Suprapubic skin (tissue), 4 donors: ENCODE data around the gene VAV2. TPM values are rescaled to one million over a fixed set of nuclear protein-coding genes. Genes with fewer than 3 reads are reported as not detected.

Source experiments
- DNase-seq, 2 donors: peaks; one replicate each; pipeline ENCODE4 v3.0.0-alpha.2; 2019; ENCODE audit warnings: low spot score in 2 of 2
- H3K27ac ChIP-seq: fragments of 200-600 bp; sonication (generic); one replicate; pipeline ENCODE4 v1.5.1; 2019
- H3K27me3 ChIP-seq: fragments of 200-600 bp; sonication (generic); one replicate; pipeline ENCODE4 v1.5.1; 2019
- H3K36me3 ChIP-seq: fragments of 200-600 bp; sonication (generic); one replicate; pipeline ENCODE4 v1.5.1; 2019
- H3K4me1 ChIP-seq: fragments of 200-600 bp; sonication (generic); one replicate; pipeline ENCODE4 v1.5.1; 2019
- H3K4me3 ChIP-seq: fragments of 200-600 bp; sonication (generic); one replicate; pipeline ENCODE4 v1.5.1; 2019; ENCODE audit warnings: mild to moderate bottlenecking
- H3K9me3 ChIP-seq: fragments of 200-600 bp; sonication (generic); one replicate; pipeline ENCODE4 v1.5.1; 2019
- CTCF ChIP-seq, 2 donors: fragments of 200-600 bp in 1 of 2; fragments of 450-650 bp in 1 of 2; sonication (generic) in 1 of 2; IDR thresholded peaks; one replicate each; pipeline ENCODE4 v1.5.1; 2016 to 2019; ENCODE audit warnings: antibody characterized with exemption in 2 of 2, mild to moderate bottlenecking in 1 of 2, moderate library complexity in 1 of 2
- EP300 ChIP-seq: sonication (generic); formaldehyde crosslinking; IDR thresholded peaks from one replicate; pipeline ENCODE4 v1.6.1; 2017; ENCODE audit warnings: antibody characterized with exemption
- POLR2A ChIP-seq, 2 donors: fragments of 450-650 bp; IDR thresholded peaks; one replicate each; pipeline ENCODE4 v1.6.1; 2017; ENCODE audit warnings: antibody characterized with exemption in 2 of 2, mild to moderate bottlenecking in 2 of 2, moderate library complexity in 2 of 2
- POLR2AphosphoS5 ChIP-seq, 3 donors: sonication (generic); formaldehyde crosslinking; IDR thresholded peaks; one replicate each; pipeline ENCODE4 v1.6.1; 2017; ENCODE audit warnings: antibody characterized with exemption in 3 of 3
- WGBS: methylation state at CpG from one replicate; pipeline ENCODE4 v1.1.5; 2018; 5-methylcytosine and 5-hydroxymethylcytosine counted together
- total RNA-seq, 4 donors: library from RNA; depleted of rRNA; stranded (reverse); fragments of >200 nt; gene quantifications; one replicate each; pipeline ENCODE4 v1.1.0, GENCODE V29; 2016

Gene VAV2
- total RNA-seq, 4 donors from 2014 or later = 5.2 to 10.3 (median 6.4) TPM

GRCh38 chr9:133943781-133944745 lies 48.1 kb downstream of the VAV2 start:
- Histone ChIP-seq H3K9me3 (no peaks in the 10 kb centered on the region), H3K4me3 (no peak overlapping the region), H3K36me3 (no peaks in the 10 kb centered on the region), H3K4me1 (peaks cover 11% of the 10 kb centered on the region), H3K27ac (no peak overlapping the region), H3K27me3 (no peaks in the 10 kb centered on the region)
- 82% methylated on average over 16 of the region's 30 CpGs for WGBS
- TF ChIP-seq EP300 (no peak), POLR2A (IDR thresholded peaks at IDR 0.05) (no peak), CTCF (IDR thresholded peaks at IDR 0.05) (no peak), POLR2AphosphoS5 (IDR thresholded peaks at IDR 0.05) (no peak)
- DNase-seq = no peak

- DNase-seq = no peak
- H3K9me3 ChIP-seq = no peaks in the 10 kb centered on the region
- H3K4me1 ChIP-seq = peaks cover 11% of the 10 kb centered on the region
- TF ChIP-seq POLR2A (IDR thresholded peaks at IDR 0.05) = no peak
- TF ChIP-seq CTCF (IDR thresholded peaks at IDR 0.05) = no peak
- no peak for TF ChIP-seq EP300
- TF ChIP-seq POLR2AphosphoS5 (IDR thresholded peaks at IDR 0.05) = no peak
- H3K27ac ChIP-seq = no peak overlapping the region
- 92% methylated on average over 17 of the region's 17 CpGs for WGBS
- H3K4me3 ChIP-seq = no peak overlapping the region
- peaks cover 5% of the 10 kb centered on the region for H3K36me3 ChIP-seq
- H3K27me3 ChIP-seq = no peaks in the 10 kb centered on the region
Measured at GRCh38 chr9:133943036-133943780, 48.9 kb downstream of the VAV2 start.

- 74% methylated on average over 27 of the region's 27 CpGs for WGBS
- Histone ChIP-seq H3K27me3 (no peaks in the 10 kb centered on the region), H3K4me3 (no peak overlapping the region), H3K4me1 (peaks cover 11% of the 10 kb centered on the region), H3K9me3 (no peaks in the 10 kb centered on the region), H3K36me3 (peaks cover 12% of the 10 kb centered on the region), H3K27ac (no peak overlapping the region)
- no peak for DNase-seq
- TF ChIP-seq EP300 (no peak), POLR2AphosphoS5 (IDR thresholded peaks at IDR 0.05) (no peak), POLR2A (IDR thresholded peaks at IDR 0.05) (no peak), CTCF (IDR thresholded peaks at IDR 0.05) (no peak)
Measured at GRCh38 chr9:133942206-133942975, 49.7 kb downstream of the VAV2 start.

GRCh38 chr9:133939845-133940244 lies 52.3 kb downstream of the VAV2 start:
- Histone ChIP-seq H3K27me3 (no peaks in the 10 kb centered on the region), H3K4me1 (peaks cover 10% of the 10 kb centered on the region), H3K4me3 (no peak overlapping the region), H3K9me3 (no peaks in the 10 kb centered on the region), H3K27ac (no peak overlapping the region), H3K36me3 (peaks cover 12% of the 10 kb centered on the region)
- 99% methylated on average over 10 of the region's 12 CpGs for whole genome bisulfite sequencing
- DNase-seq = no peak
- no peak for TF ChIP-seq POLR2A (IDR thresholded peaks at IDR 0.05)
- TF ChIP-seq EP300 = no peak
- no peak for TF ChIP-seq CTCF (IDR thresholded peaks at IDR 0.05)
- no peak for TF ChIP-seq POLR2AphosphoS5 (IDR thresholded peaks at IDR 0.05)
